ENCODE results near the gene UNC5B. TPM values are rescaled to one million over a fixed set of nuclear protein-coding genes. Genes with fewer than 3 reads are reported as not detected.

The UNC5B gene
- total RNA-seq, 1 donor: 135 TPM

GRCh38 chr10:71258046-71258445, 45.7 kb downstream of the UNC5B start:
- no peak overlapping the region for H3K27ac ChIP-seq (ENCODE audit: low read depth, low read length)
- peaks cover 13% of the 10 kb centered on the region for H3K79me2 ChIP-seq (ENCODE audit: insufficient read depth, low read length)
- no peak overlapping the region for H3K4me3 ChIP-seq (ENCODE audit: insufficient read depth, low read length)
- no peaks in the 10 kb centered on the region for H3K27me3 ChIP-seq (ENCODE audit: insufficient read depth, low read length)
- H3K9me3 ChIP-seq (ENCODE audit: low read depth, low read length): no peaks in the 10 kb centered on the region
- no peak for DNase-seq (ENCODE audit: insufficient read length, low spot score, missing footprints)
- no peak overlapping the region for H3K4me2 ChIP-seq (ENCODE audit: insufficient read depth, low read length)
- H2AFZ ChIP-seq (ENCODE audit: low read length): no peak overlapping the region
- TF ChIP-seq CTCF (IDR thresholded peaks at IDR 0.05; ENCODE audit: extremely low read depth, low read depth, low read length): no peak
- no peaks in the 10 kb centered on the region for H3K36me3 ChIP-seq (ENCODE audit: insufficient read depth, low read length)
- H4K20me1 ChIP-seq (ENCODE audit: insufficient read depth, low read length): peaks cover 3% of the 10 kb centered on the region
- H3K4me1 ChIP-seq (ENCODE audit: insufficient read depth, low read length): peaks cover 56% of the 10 kb centered on the region

- no peaks in the 10 kb centered on the region for H3K27me3 ChIP-seq (ENCODE audit: insufficient read depth, low read length)
- DNase-seq (ENCODE audit: insufficient read length, low spot score, missing footprints): no peak
- no peak for TF ChIP-seq CTCF (IDR thresholded peaks at IDR 0.05; ENCODE audit: extremely low read depth, low read depth, low read length)
- no peak overlapping the region for H3K4me2 ChIP-seq (ENCODE audit: insufficient read depth, low read length)
- peaks cover 3% of the 10 kb centered on the region for H4K20me1 ChIP-seq (ENCODE audit: insufficient read depth, low read length)
- H3K27ac ChIP-seq (ENCODE audit: low read depth, low read length): no peak overlapping the region
- H3K79me2 ChIP-seq (ENCODE audit: insufficient read depth, low read length): peaks cover 11% of the 10 kb centered on the region
- H3K9me3 ChIP-seq (ENCODE audit: low read depth, low read length): no peaks in the 10 kb centered on the region
- peaks cover 56% of the 10 kb centered on the region for H3K4me1 ChIP-seq (ENCODE audit: insufficient read depth, low read length)
- no peak overlapping the region for H2AFZ ChIP-seq (ENCODE audit: low read length)
- no peaks in the 10 kb centered on the region for H3K36me3 ChIP-seq (ENCODE audit: insufficient read depth, low read length)
- H3K4me3 ChIP-seq (ENCODE audit: insufficient read depth, low read length): no peak overlapping the region
Measured at GRCh38 chr10:71258446-71259145, 46.2 kb downstream of the UNC5B start.

GRCh38 chr10:71259282-71259681, 46.9 kb downstream of the UNC5B start:
- peak overlapping the region; percentile 73 for H3K27ac ChIP-seq (ENCODE audit: low read depth, low read length)
- peak overlapping the region; percentile 72 for H3K4me2 ChIP-seq (ENCODE audit: insufficient read depth, low read length)
- DNase-seq (ENCODE audit: insufficient read length, low spot score, missing footprints): peak; percentile 70
- H2AFZ ChIP-seq (ENCODE audit: low read length): no peak overlapping the region
- no peak overlapping the region for H3K4me3 ChIP-seq (ENCODE audit: insufficient read depth, low read length)
- H3K27me3 ChIP-seq (ENCODE audit: insufficient read depth, low read length): no peaks in the 10 kb centered on the region
- peaks cover 4% of the 10 kb centered on the region for H3K79me2 ChIP-seq (ENCODE audit: insufficient read depth, low read length)
- peaks cover 3% of the 10 kb centered on the region for H4K20me1 ChIP-seq (ENCODE audit: insufficient read depth, low read length)
- TF ChIP-seq CTCF (IDR thresholded peaks at IDR 0.05; ENCODE audit: extremely low read depth, low read depth, low read length): no peak
- peaks cover 56% of the 10 kb centered on the region for H3K4me1 ChIP-seq (ENCODE audit: insufficient read depth, low read length)
- no peaks in the 10 kb centered on the region for H3K36me3 ChIP-seq (ENCODE audit: insufficient read depth, low read length)
- H3K9me3 ChIP-seq (ENCODE audit: low read depth, low read length): no peaks in the 10 kb centered on the region

- peak overlapping the region; percentile 30 for H2AFZ ChIP-seq (ENCODE audit: low read length)
- no peaks in the 10 kb centered on the region for H3K79me2 ChIP-seq (ENCODE audit: insufficient read depth, low read length)
- no peaks in the 10 kb centered on the region for H3K27me3 ChIP-seq (ENCODE audit: insufficient read depth, low read length)
- peaks cover 51% of the 10 kb centered on the region for H3K4me1 ChIP-seq (ENCODE audit: insufficient read depth, low read length)
- H4K20me1 ChIP-seq (ENCODE audit: insufficient read depth, low read length): peaks cover 3% of the 10 kb centered on the region
- TF ChIP-seq CTCF (IDR thresholded peaks at IDR 0.05; ENCODE audit: extremely low read depth, low read depth, low read length): peak; percentile 5
- no peaks in the 10 kb centered on the region for H3K9me3 ChIP-seq (ENCODE audit: low read depth, low read length)
- H3K27ac ChIP-seq (ENCODE audit: low read depth, low read length): peak overlapping the region; percentile 73
- peak overlapping the region; percentile 41 for H3K4me3 ChIP-seq (ENCODE audit: insufficient read depth, low read length)
- no peaks in the 10 kb centered on the region for H3K36me3 ChIP-seq (ENCODE audit: insufficient read depth, low read length)
- peak overlapping the region; percentile 72 for H3K4me2 ChIP-seq (ENCODE audit: insufficient read depth, low read length)
- peak; percentile 77 for DNase-seq (ENCODE audit: insufficient read length, low spot score, missing footprints)
Measured at GRCh38 chr10:71259815-71260501, 47.6 kb downstream of the UNC5B start.
